PC-3 (cell line): ENCODE results near the gene GRIN3B. TPM values are rescaled to one million over a fixed set of nuclear protein-coding genes. Genes with fewer than 3 reads are reported as not detected.

ENCODE experiments used
- ATAC-seq: fragments of 200-7000 bp; cut with Tn5 transposase; 2 replicates; pipeline ENCODE4 v1.9.1; 2020; ENCODE audit warnings: mild to moderate bottlenecking, moderate library complexity
- BruUV-seq: library from RNA; stranded (reverse); fragments of 400-500 nt; replicated peaks from 2 replicates; lab custom pipeline; 2021; lab: Mats Ljungman, UMichigan
- CTCF ChIA-PET: fragments of 300-600 bp; sonication (Branson Sonifier 250); formaldehyde crosslinking; loops from one replicate; lab custom pipeline; 2022; ENCODE audit warnings: antibody characterized with exemption; lab: Charles Lee
- POLR2A ChIA-PET: fragments of 300-600 bp; sonication (Branson Sonifier 250); formaldehyde crosslinking; loops from one replicate; lab custom pipeline; 2022; ENCODE audit warnings: antibody characterized with exemption; ENCODE audit not compliant: unreplicated experiment; lab: Charles Lee
- DNase-seq: peaks from one replicate; pipeline ENCODE4 v3.0.0-alpha.2; 2015
- H2AFZ ChIP-seq: fragments of 300-600 bp; sonication (generic); 2 replicates; pipeline ENCODE4 v1.6.0; 2016; ENCODE audit warnings: antibody characterized with exemption, low read length
- H3F3A ChIP-seq: fragments of 300-600 bp; sonication (generic); one replicate; pipeline ENCODE4 v1.6.0; 2017; ENCODE audit warnings: antibody characterized with exemption, low read length, control low read depth, mild to moderate bottlenecking; ENCODE audit not compliant: unreplicated experiment
- H3K27ac ChIP-seq: fragments of 300-600 bp; sonication (generic); 2 replicates; pipeline ENCODE4 v1.5.1; 2016; ENCODE audit warnings: mild to moderate bottlenecking, low read length
- H3K27me3 ChIP-seq: fragments of 300-600 bp; sonication (generic); 2 replicates; pipeline ENCODE4 v1.6.1; 2016; ENCODE audit warnings: low read length, mixed read lengths
- H3K36me3 ChIP-seq: fragments of 300-600 bp; sonication (generic); 2 replicates; pipeline ENCODE4 v1.6.1; 2016; ENCODE audit warnings: low read depth, mixed run types, low read length, mixed read lengths
- H3K4me1 ChIP-seq: fragments of 300-600 bp; sonication (generic); 2 replicates; pipeline ENCODE4 v1.5.1; 2016; ENCODE audit warnings: low read length; ENCODE audit not compliant: insufficient read depth
- H3K4me2 ChIP-seq: fragments of 300-600 bp; sonication (generic); 2 replicates; pipeline ENCODE4 v1.6.0; 2016; ENCODE audit warnings: low read length
- H3K4me3 ChIP-seq: fragments of 300-600 bp; sonication (generic); 2 replicates; pipeline ENCODE4 v1.5.1; 2016; ENCODE audit warnings: mild to moderate bottlenecking, low read length, mixed read lengths
- H3K79me2 ChIP-seq: fragments of 300-600 bp; sonication (generic); 2 replicates; pipeline ENCODE4 v1.6.1; 2017; ENCODE audit warnings: low read length, mixed read lengths
- H3K9ac ChIP-seq: fragments of 300-600 bp; sonication (generic); 2 replicates; pipeline ENCODE4 v1.6.0; 2016; ENCODE audit warnings: mild to moderate bottlenecking, low read length
- H3K9me2 ChIP-seq: fragments of 300-600 bp; sonication (generic); replicated peaks from 2 replicates; pipeline ENCODE4 v1.6.1; 2016; ENCODE audit warnings: mixed run types, low read length, mixed read lengths
- H3K9me3 ChIP-seq: fragments of 300-600 bp; sonication (generic); 2 replicates; pipeline ENCODE4 v1.6.1; 2016; ENCODE audit warnings: low read length, mixed read lengths
- H4K20me1 ChIP-seq: fragments of 300-600 bp; sonication (generic); 2 replicates; pipeline ENCODE4 v1.6.1; 2016; ENCODE audit warnings: low read length, mixed read lengths
- EZH2 ChIP-seq: fragments of 300-600 bp; sonication (generic); IDR thresholded peaks from one replicate; pipeline ENCODE4 v1.6.1; 2017; ENCODE audit warnings: antibody characterized with exemption, mild to moderate bottlenecking, low read length; ENCODE audit not compliant: unreplicated experiment
- EZH2phosphoT487 ChIP-seq: fragments of 300-600 bp; sonication (generic); IDR thresholded peaks from 2 replicates; pipeline ENCODE4 v1.6.1; 2018; ENCODE audit warnings: mild to moderate bottlenecking, antibody characterized with exemption, low read length, borderline replicate concordance
- intact Hi-C: fragments of 100-400 bp; cut with micrococcal nuclease; formaldehyde crosslinking; loops from 2 replicates; pipeline ENCODE4 v1.9.0; 2023
- total RNA-seq: library from RNA; depleted of rRNA; stranded (reverse); fragments of >200 nt; gene quantifications from 2 replicates; pipeline ENCODE4 v1.2.3, GENCODE V29; 2014
- TF ChIP-seq, protein P1 (sequence below): fragments of 300-600 bp; sonication (generic); conservative IDR thresholded peaks from 2 replicates; pipeline ENCODE4 v1.5.1; 2017; ENCODE audit warnings: antibody characterized with exemption, low read depth, mild to moderate bottlenecking, low read length

GRIN3B gene
- total RNA-seq, 1 experiment from 2014 or later = 0.69 TPM

DNA sequence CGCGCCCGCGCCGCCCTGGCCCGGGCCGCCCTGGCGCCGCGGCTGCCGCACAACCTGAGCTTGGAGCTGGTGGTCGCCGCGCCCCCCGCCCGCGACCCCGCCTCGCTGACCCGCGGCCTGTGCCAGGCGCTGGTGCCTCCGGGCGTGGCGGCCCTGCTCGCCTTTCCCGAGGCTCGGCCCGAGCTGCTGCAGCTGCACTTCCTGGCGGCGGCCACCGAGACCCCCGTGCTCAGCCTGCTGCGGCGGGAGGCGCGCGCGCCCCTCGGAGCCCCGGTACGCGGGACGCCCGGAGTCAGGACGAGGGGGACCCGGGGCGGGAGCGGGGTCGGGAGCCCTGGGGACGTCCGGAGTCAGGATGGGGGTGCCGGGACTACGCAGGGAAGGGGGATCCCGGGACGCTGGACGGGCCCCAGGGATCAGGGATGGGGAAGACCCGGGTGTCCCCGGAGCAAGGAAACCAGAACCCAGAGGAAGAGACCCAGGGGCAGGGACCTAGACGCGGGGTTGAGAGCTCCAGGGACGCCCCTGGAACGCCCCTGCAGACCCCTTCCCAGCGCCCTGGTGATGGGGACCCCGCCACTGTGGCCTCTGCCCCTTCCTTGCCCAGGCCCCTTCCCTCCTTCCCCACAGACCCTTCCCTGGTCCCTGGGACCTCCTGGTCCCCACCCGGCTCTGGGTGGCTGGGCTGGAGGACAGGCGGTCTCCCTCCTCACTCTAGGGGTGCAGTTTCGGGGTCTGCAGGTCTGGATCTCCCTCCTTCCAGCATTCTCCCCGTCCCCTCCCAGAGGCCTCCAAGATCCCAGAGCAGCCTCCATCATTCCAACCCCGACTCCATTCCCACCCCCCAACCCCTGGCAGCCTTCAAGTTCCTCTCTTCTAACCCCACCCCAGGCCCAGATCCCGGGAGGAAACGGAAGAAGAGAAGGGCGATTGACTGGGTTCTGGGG lies 645 bp downstream of the GRIN3B start:
- intact Hi-C loops = no loop called here
- no peak for TF ChIP-seq EZH2phosphoT487
- TF ChIP-seq, protein P1, sequence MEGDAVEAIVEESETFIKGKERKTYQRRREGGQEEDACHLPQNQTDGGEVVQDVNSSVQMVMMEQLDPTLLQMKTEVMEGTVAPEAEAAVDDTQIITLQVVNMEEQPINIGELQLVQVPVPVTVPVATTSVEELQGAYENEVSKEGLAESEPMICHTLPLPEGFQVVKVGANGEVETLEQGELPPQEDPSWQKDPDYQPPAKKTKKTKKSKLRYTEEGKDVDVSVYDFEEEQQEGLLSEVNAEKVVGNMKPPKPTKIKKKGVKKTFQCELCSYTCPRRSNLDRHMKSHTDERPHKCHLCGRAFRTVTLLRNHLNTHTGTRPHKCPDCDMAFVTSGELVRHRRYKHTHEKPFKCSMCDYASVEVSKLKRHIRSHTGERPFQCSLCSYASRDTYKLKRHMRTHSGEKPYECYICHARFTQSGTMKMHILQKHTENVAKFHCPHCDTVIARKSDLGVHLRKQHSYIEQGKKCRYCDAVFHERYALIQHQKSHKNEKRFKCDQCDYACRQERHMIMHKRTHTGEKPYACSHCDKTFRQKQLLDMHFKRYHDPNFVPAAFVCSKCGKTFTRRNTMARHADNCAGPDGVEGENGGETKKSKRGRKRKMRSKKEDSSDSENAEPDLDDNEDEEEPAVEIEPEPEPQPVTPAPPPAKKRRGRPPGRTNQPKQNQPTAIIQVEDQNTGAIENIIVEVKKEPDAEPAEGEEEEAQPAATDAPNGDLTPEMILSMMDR = no peak
- TF ChIP-seq EZH2 = no peak

GRCh38 chr19:1001538-1002166 lies 1.4 kb downstream of the GRIN3B start:
- peak overlapping the region; percentile 7; the same call in 1 of the 2 replicates for H3K4me2 ChIP-seq
- intact Hi-C loops = no loop called here
- CTCF ChIA-PET = interaction anchor here (0.6 kb wide), 1 partner anchor 16 kb away, joined by 4 read pairs; no protein-coding TSS in a partner anchor

More for the DNA sequence above, 645 bp downstream of the GRIN3B start:
- Histone ChIP-seq H3K79me2 (no peaks in the 10 kb centered on the region), H3K9ac (no peak overlapping the region), H2AFZ (no peak overlapping the region), H3K9me3 (no peaks in the 10 kb centered on the region), H3K27me3 (no peaks in the 10 kb centered on the region; the same call in 1 of the 2 replicates), H3K9me2 (no peaks in the 10 kb centered on the region), H3K4me3 (no peak overlapping the region), H3F3A (no peaks in the 10 kb centered on the region), H4K20me1 (no peaks in the 10 kb centered on the region), H3K4me1 (peaks cover 8% of the 10 kb centered on the region), H3K27ac (no peak overlapping the region), H3K4me2 (peak overlapping the region; percentile 7; the same call in 1 of the 2 replicates), H3K36me3 (no peaks in the 10 kb centered on the region)
- POLR2A ChIA-PET = no interaction called here
- DNase-seq (no peak), ATAC-seq (no peak)
- BruUV-seq = no TSS peak
- CTCF ChIA-PET = interaction anchor here (0.6 kb wide), 2 partner anchors 16 to 31 kb away, joined by 4 to 11 read pairs; no protein-coding TSS in a partner anchor

More at GRCh38 chr19:1001538-1002166, 1.4 kb downstream of the GRIN3B start:
- BruUV-seq = no TSS peak
- no peaks in the 10 kb centered on the region for H3K4me1 ChIP-seq
- ATAC-seq (peak; percentile 53), DNase-seq (peak; percentile 41)
- no peak overlapping the region for H3K27ac ChIP-seq
- H3K79me2 ChIP-seq = no peaks in the 10 kb centered on the region
- no peaks in the 10 kb centered on the region for H3F3A ChIP-seq
- no peaks in the 10 kb centered on the region for H4K20me1 ChIP-seq
- no peaks in the 10 kb centered on the region for H3K27me3 ChIP-seq
- no peaks in the 10 kb centered on the region for H3K9me3 ChIP-seq
- TF ChIP-seq, protein P1 = peak; percentile 84
- TF ChIP-seq EZH2phosphoT487 = no peak
- no peak for TF ChIP-seq EZH2
- no peaks in the 10 kb centered on the region for H3K9me2 ChIP-seq
- H3K4me3 ChIP-seq = no peak overlapping the region
- no peaks in the 10 kb centered on the region for H3K36me3 ChIP-seq
- POLR2A ChIA-PET = no interaction called here
- H3K9ac ChIP-seq = no peak overlapping the region
- H2AFZ ChIP-seq = no peak overlapping the region
